SK-N-SH (cell line): ENCODE measurements around the gene SERPINB2. TPM values are rescaled to one million over a fixed set of nuclear protein-coding genes. Genes with fewer than 3 reads are reported as not detected.

Experiments used
- CTCF ChIA-PET: fragments of 300-600, 350-600 bp; formaldehyde crosslinking; extraction: SDS; loops from one replicate; lab custom pipeline; 2021; lab: Yijun Ruan, JAX
- POLR2A ChIA-PET: fragments of 350-600 bp; sonication (Branson Sonifier 250); formaldehyde crosslinking; extraction: SDS; loops from one replicate; lab custom pipeline; 2020; ENCODE audit warnings: antibody characterized with exemption, inconsistent platforms; lab: Yijun Ruan, JAX
- DNase-seq: peaks from one replicate; pipeline ENCODE4 v3.0.0; 2012
- H2AFZ ChIP-seq: fragments of 200-600 bp; sonication (generic); 2 replicates; pipeline ENCODE4 v1.8.1; 2016; ENCODE audit warnings: antibody characterized with exemption, mild to moderate bottlenecking, low read depth
- H3F3A ChIP-seq: fragments of 200-600 bp; sonication (generic); replicated peaks from 2 replicates; pipeline ENCODE3; 2016; ENCODE audit warnings: antibody characterized with exemption, mild to moderate bottlenecking; ENCODE audit not compliant: insufficient read depth
- H3K27ac ChIP-seq, 2 experiments: fragments of 200-500 bp in 1 of 2; fragments of 200-600 bp in 1 of 2; sonication (Bioruptor generic) in 1 of 2; sonication (generic), shearing (Covaris generic) in 1 of 2; 2 replicates each; pipeline versions ENCODE4 v1.5.1 to v1.6.1; 2014 to 2016; ENCODE audit warnings: low read depth in 2 of 2, inconsistent platforms in 1 of 2, low read length in 1 of 2, mild to moderate bottlenecking in 1 of 2, mixed read lengths in 1 of 2
- H3K27me3 ChIP-seq: fragments of 200-600 bp; sonication (generic), shearing (Covaris generic); 2 replicates; pipeline ENCODE4 v1.6.1; 2016; ENCODE audit warnings: mixed run types; ENCODE audit not compliant: insufficient read depth
- H3K36me3 ChIP-seq, 2 experiments: fragments of 200-500 bp in 1 of 2; fragments of 200-600 bp in 1 of 2; sonication (Bioruptor generic) in 1 of 2; sonication (generic) in 1 of 2; replicated peaks in 1 of 2; 2 replicates each; pipeline versions ENCODE3 to v1.5.1; 2014 to 2016; ENCODE audit warnings: low read length in 1 of 2, mild to moderate bottlenecking in 1 of 2; ENCODE audit not compliant: insufficient read depth in 2 of 2, control insufficient read depth in 1 of 2
- H3K4me1 ChIP-seq, 2 experiments: fragments of 200-500 bp in 1 of 2; fragments of 200-600 bp in 1 of 2; sonication (Bioruptor generic) in 1 of 2; sonication (generic), shearing (Covaris generic) in 1 of 2; 2 replicates each; pipeline versions ENCODE4 v1.5.1 to v1.6.1; 2014 to 2016; ENCODE audit warnings: low read depth in 1 of 2, low read length in 1 of 2, mixed run types in 1 of 2; ENCODE audit not compliant: insufficient read depth in 2 of 2, control insufficient read depth in 1 of 2
- H3K4me2 ChIP-seq: fragments of 200-600 bp; sonication (generic), shearing (Covaris generic); 2 replicates; pipeline ENCODE4 v1.6.1; 2017; ENCODE audit warnings: mixed run types
- H3K4me3 ChIP-seq, 2 experiments: fragments of 200-500 bp in 1 of 2; fragments of 200-600 bp in 1 of 2; sonication (Bioruptor generic) in 1 of 2; sonication (generic), shearing (Covaris generic) in 1 of 2; 2 replicates each; pipeline versions ENCODE4 v1.5.1 to v1.8.1; 2014 to 2016; ENCODE audit warnings: low read depth in 2 of 2, inconsistent platforms in 1 of 2, low read length in 1 of 2, mild to moderate bottlenecking in 1 of 2, mixed read lengths in 1 of 2, moderate library complexity in 1 of 2
- H3K79me2 ChIP-seq: fragments of 200-600 bp; sonication (generic); 2 replicates; pipeline ENCODE4 v1.8.1; 2017; ENCODE audit warnings: mild to moderate bottlenecking; ENCODE audit not compliant: insufficient read depth
- H3K9ac ChIP-seq: fragments of 200-600 bp; sonication (generic); 2 replicates; pipeline ENCODE4 v1.6.1; 2017; ENCODE audit warnings: mixed run types
- H3K9me2 ChIP-seq: fragments of 200-600 bp; sonication (generic); 2 replicates; pipeline ENCODE4 v1.6.1; 2017; ENCODE audit warnings: mixed run types
- H3K9me3 ChIP-seq: fragments of 200-600 bp; sonication (generic); 2 replicates; pipeline ENCODE4 v1.6.1; 2017; ENCODE audit warnings: mixed run types, mild to moderate bottlenecking, moderate library complexity
- H4K20me1 ChIP-seq: fragments of 200-600 bp; sonication (generic); 2 replicates; pipeline ENCODE4 v1.6.1; 2017; ENCODE audit warnings: mild to moderate bottlenecking, mixed run types; ENCODE audit not compliant: insufficient read depth
- CHD2 ChIP-seq: fragments of 150-350 bp; IDR thresholded peaks from 2 replicates; pipeline ENCODE4 v1.6.1; 2018; ENCODE audit warnings: low read length; ENCODE audit not compliant: partially characterized antibody
- EP300 ChIP-seq, 2 experiments: IDR thresholded peaks; 2 replicates each; pipeline versions ENCODE4 v1.4.0 to v1.6.1; 2012; ENCODE audit warnings: borderline replicate concordance in 1 of 2, low read depth in 1 of 2, low read length in 1 of 2
- EZH2phosphoT487 ChIP-seq: fragments of 200-600 bp; sonication (generic); IDR thresholded peaks from 2 replicates; pipeline ENCODE4 v1.6.1; 2017; ENCODE audit warnings: low read depth, mixed run types, mild to moderate bottlenecking, antibody characterized with exemption, moderate library complexity, borderline replicate concordance
- FOXJ3 ChIP-seq: sonication (generic); formaldehyde crosslinking; IDR thresholded peaks from 2 replicates; pipeline ENCODE4 v1.5.1; 2020; ENCODE audit warnings: mild to moderate bottlenecking, missing genetic modification reagents
- FOXM1 ChIP-seq: IDR thresholded peaks from 2 replicates; pipeline ENCODE4 v1.4.0; 2012; ENCODE audit warnings: low read depth, mild to moderate bottlenecking
- GABPA ChIP-seq: IDR thresholded peaks from 2 replicates; pipeline ENCODE4 v1.4.0; 2012; ENCODE audit warnings: low read depth, mild to moderate bottlenecking
- GATA2 ChIP-seq: sonication (generic); formaldehyde crosslinking; IDR thresholded peaks from 2 replicates; pipeline ENCODE4 v1.5.0; 2020; ENCODE audit warnings: mild to moderate bottlenecking, missing genetic modification reagents
- MEF2A ChIP-seq: IDR thresholded peaks from 2 replicates; pipeline ENCODE4 v1.4.0; 2012; ENCODE audit warnings: low read depth, borderline replicate concordance
- MXI1 ChIP-seq: IDR thresholded peaks from 2 replicates; pipeline ENCODE4 v1.6.1; 2012; ENCODE audit warnings: mild to moderate bottlenecking, low read depth, low read length, improper control_type of control experiment
- NRF1 ChIP-seq: IDR thresholded peaks from 2 replicates; pipeline ENCODE4 v1.6.1; 2012; ENCODE audit warnings: low read depth, mild to moderate bottlenecking, low read length
- POLR2AphosphoS5 ChIP-seq: IDR thresholded peaks from 2 replicates; pipeline ENCODE4 v1.6.1; 2012; ENCODE audit warnings: low read depth, low read length
- RCOR1 ChIP-seq: fragments of 150-350 bp; IDR thresholded peaks from 2 replicates; pipeline ENCODE4 v1.6.1; 2017; ENCODE audit warnings: antibody characterized with exemption, low read length
- RFX5 ChIP-seq: IDR thresholded peaks from 2 replicates; pipeline ENCODE4 v1.6.1; 2012; ENCODE audit warnings: mild to moderate bottlenecking, improper control_type of control experiment, low read length
- RXRA ChIP-seq: IDR thresholded peaks from 2 replicates; pipeline ENCODE4 v1.4.0; 2012; ENCODE audit warnings: low read depth, mild to moderate bottlenecking, borderline replicate concordance
- SIN3A ChIP-seq: IDR thresholded peaks from 2 replicates; pipeline ENCODE4 v1.6.1; 2012; ENCODE audit warnings: low read depth, mild to moderate bottlenecking, low read length, moderate library complexity, borderline replicate concordance
- SMC3 ChIP-seq: IDR thresholded peaks from 2 replicates; pipeline ENCODE4 v1.6.1; 2012; ENCODE audit warnings: low read depth, low read length, improper control_type of control experiment
- WGBS: methylation state at CpG from one replicate; pipeline ENCODE4 v1.1.6; 2017; ENCODE audit warnings: low lambda C conversion rate; 5-methylcytosine and 5-hydroxymethylcytosine counted together
- polyA plus RNA-seq, 3 experiments: library from polyadenylated mRNA; depleted of rRNA; stranded (reverse); fragments of >200 nt; gene quantifications; 2 replicates each; pipeline ENCODE4 v1.2.3, GENCODE V29; 2012
- TF ChIP-seq, protein P1 (sequence below): fragments of 200-600 bp; sonication (generic); IDR thresholded peaks from 2 replicates; pipeline ENCODE4 v1.6.1; 2017; ENCODE audit warnings: antibody characterized with exemption, mild to moderate bottlenecking, moderate library complexity
- TF ChIP-seq, protein P2 (sequence below): IDR thresholded peaks from 2 replicates; pipeline ENCODE4 v1.4.0; 2012; ENCODE audit warnings: low read depth, borderline replicate concordance
- TF ChIP-seq, protein P3 (sequence below): IDR thresholded peaks from 2 replicates; pipeline ENCODE4; 2012
- TF ChIP-seq, protein P4 (sequence below): IDR thresholded peaks from 2 replicates; pipeline ENCODE4 v1.4.0; 2012; ENCODE audit warnings: low read depth, borderline replicate concordance

The SERPINB2 gene
- polyA plus RNA-seq, 1 of the 3 experiments (the other 2 are of a cell fraction), result 5.9 TPM

DNA sequence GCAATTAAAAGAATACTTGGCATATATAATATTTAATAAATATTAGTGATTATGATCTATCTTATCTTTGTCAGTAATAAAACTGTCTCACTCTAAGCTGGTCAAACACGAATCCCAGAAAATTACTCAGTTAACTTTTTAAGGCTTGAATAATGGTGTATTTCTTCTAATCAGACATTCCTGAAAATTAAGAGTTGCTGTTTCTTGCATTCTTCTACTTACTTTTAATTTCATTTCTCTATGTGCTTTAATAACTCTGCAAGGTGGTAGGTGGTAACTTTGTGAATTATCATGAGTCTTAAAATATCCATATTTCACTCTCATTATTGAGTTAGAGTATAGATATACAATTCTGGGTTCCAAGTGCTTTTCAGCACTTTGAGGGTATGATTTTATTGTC, 17.2 kb downstream of the SERPINB2 start:
- Histone ChIP-seq H4K20me1 (no peaks in the 10 kb centered on the region), H3K4me2 (no peak overlapping the region), H3K27ac (no peak overlapping the region), H3K79me2 (no peaks in the 10 kb centered on the region), H3K4me1 (no peaks in the 10 kb centered on the region), H3K9ac (no peak overlapping the region), H3F3A (no peaks in the 10 kb centered on the region), H3K27me3 (peaks cover 8% of the 10 kb centered on the region; the same call in 1 of the 2 replicates), H3K9me2 (no peaks in the 10 kb centered on the region), H3K4me3 (no peak overlapping the region)
- CTCF ChIA-PET, result interaction anchor here (0.9 to 1.1 kb wide), 2 partner anchors 13 to 32 kb away, joined by 3 read pairs; no protein-coding TSS in a partner anchor
- WGBS, result 0% methylated on average over 1 of the region's 1 CpG
- TF ChIP-seq NRF1 (no peak), FOXM1 (no peak), RCOR1 (no peak), EP300 (IDR thresholded peaks at IDR 0.05; ENCODE audit: borderline replicate concordance in 1 of 2, low read depth in 1 of 2, low read length in 1 of 2) (no peak), RXRA (no peak), GABPA (no peak), GATA2 (CRISPR knock-in tag) (no peak), SIN3A (no peak), MXI1 (no peak)
- TF ChIP-seq, protein P1, sequence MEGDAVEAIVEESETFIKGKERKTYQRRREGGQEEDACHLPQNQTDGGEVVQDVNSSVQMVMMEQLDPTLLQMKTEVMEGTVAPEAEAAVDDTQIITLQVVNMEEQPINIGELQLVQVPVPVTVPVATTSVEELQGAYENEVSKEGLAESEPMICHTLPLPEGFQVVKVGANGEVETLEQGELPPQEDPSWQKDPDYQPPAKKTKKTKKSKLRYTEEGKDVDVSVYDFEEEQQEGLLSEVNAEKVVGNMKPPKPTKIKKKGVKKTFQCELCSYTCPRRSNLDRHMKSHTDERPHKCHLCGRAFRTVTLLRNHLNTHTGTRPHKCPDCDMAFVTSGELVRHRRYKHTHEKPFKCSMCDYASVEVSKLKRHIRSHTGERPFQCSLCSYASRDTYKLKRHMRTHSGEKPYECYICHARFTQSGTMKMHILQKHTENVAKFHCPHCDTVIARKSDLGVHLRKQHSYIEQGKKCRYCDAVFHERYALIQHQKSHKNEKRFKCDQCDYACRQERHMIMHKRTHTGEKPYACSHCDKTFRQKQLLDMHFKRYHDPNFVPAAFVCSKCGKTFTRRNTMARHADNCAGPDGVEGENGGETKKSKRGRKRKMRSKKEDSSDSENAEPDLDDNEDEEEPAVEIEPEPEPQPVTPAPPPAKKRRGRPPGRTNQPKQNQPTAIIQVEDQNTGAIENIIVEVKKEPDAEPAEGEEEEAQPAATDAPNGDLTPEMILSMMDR, result no peak
- TF ChIP-seq, all 33 proteins: peak for 0
- H3K9me3 ChIP-seq, result no peaks in the 10 kb centered on the region
- no peak for DNase-seq
- H2AFZ ChIP-seq, result no peak overlapping the region
- POLR2A ChIA-PET, result no interaction called here
- peaks cover 0 to 2% of the 10 kb centered on the region in 2 experiments for H3K36me3 ChIP-seq

DNA sequence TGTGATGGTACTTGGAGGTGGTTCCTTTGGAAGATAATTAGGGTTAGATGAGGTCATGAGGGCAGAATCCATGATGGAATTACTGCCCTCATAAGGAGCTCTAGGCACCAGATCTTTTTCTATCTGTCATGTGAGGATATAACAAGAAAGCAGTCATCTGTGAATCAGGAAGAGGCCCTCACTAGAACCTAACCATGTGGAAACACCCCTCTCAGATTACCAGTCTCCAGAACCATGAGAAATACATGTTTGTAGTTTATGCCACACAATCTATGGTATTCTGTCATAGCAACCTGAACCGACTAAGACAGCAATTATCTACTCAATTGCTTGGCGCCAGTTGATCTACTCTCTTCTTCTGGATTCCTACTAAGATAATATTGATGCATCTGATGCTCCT, 17.9 kb downstream of the SERPINB2 start:
- 56% methylated on average over 2 of the region's 2 CpGs for WGBS
- no peaks in the 10 kb centered on the region for H4K20me1 ChIP-seq
- no peak overlapping the region for H3K4me3 ChIP-seq
- H3K27ac ChIP-seq, result no peak overlapping the region
- H3K9me3 ChIP-seq, result no peaks in the 10 kb centered on the region
- POLR2A ChIA-PET, result no interaction called here
- H3K36me3 ChIP-seq, result peaks cover 0 to 2% of the 10 kb centered on the region in 2 experiments
- no peak overlapping the region for H3K9ac ChIP-seq
- peaks cover 8% of the 10 kb centered on the region; the same call in 1 of the 2 replicates for H3K27me3 ChIP-seq
- no peaks in the 10 kb centered on the region for H3F3A ChIP-seq
- H3K9me2 ChIP-seq, result no peaks in the 10 kb centered on the region
- no peak overlapping the region for H2AFZ ChIP-seq
- H3K79me2 ChIP-seq, result no peaks in the 10 kb centered on the region
- CTCF ChIA-PET, result interaction anchor here (0.6 to 0.9 kb wide), 2 partner anchors 14 to 89 kb away, joined by 3 to 4 read pairs; no protein-coding TSS in a partner anchor
- no peak overlapping the region for H3K4me2 ChIP-seq
- H3K4me1 ChIP-seq, result no peaks in the 10 kb centered on the region
- no peak for DNase-seq
- no peak for TF ChIP-seq MEF2A
- no peak for TF ChIP-seq SMC3
- TF ChIP-seq, protein P1, result no peak
- no peak for TF ChIP-seq RFX5
- TF ChIP-seq NRF1, result no peak
- no peak for TF ChIP-seq CHD2
- TF ChIP-seq EZH2phosphoT487, result no peak
- TF ChIP-seq, protein P2, sequence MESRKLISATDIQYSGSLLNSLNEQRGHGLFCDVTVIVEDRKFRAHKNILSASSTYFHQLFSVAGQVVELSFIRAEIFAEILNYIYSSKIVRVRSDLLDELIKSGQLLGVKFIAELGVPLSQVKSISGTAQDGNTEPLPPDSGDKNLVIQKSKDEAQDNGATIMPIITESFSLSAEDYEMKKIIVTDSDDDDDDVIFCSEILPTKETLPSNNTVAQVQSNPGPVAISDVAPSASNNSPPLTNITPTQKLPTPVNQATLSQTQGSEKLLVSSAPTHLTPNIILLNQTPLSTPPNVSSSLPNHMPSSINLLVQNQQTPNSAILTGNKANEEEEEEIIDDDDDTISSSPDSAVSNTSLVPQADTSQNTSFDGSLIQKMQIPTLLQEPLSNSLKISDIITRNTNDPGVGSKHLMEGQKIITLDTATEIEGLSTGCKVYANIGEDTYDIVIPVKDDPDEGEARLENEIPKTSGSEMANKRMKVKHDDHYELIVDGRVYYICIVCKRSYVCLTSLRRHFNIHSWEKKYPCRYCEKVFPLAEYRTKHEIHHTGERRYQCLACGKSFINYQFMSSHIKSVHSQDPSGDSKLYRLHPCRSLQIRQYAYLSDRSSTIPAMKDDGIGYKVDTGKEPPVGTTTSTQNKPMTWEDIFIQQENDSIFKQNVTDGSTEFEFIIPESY, result no peak
- TF ChIP-seq RXRA, result no peak
- TF ChIP-seq, protein P3, sequence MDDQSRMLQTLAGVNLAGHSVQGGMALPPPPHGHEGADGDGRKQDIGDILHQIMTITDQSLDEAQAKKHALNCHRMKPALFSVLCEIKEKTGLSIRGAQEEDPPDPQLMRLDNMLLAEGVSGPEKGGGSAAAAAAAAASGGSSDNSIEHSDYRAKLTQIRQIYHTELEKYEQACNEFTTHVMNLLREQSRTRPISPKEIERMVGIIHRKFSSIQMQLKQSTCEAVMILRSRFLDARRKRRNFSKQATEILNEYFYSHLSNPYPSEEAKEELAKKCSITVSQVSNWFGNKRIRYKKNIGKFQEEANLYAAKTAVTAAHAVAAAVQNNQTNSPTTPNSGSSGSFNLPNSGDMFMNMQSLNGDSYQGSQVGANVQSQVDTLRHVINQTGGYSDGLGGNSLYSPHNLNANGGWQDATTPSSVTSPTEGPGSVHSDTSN, result no peak
- no peak for TF ChIP-seq POLR2AphosphoS5
- TF ChIP-seq, protein P4, sequence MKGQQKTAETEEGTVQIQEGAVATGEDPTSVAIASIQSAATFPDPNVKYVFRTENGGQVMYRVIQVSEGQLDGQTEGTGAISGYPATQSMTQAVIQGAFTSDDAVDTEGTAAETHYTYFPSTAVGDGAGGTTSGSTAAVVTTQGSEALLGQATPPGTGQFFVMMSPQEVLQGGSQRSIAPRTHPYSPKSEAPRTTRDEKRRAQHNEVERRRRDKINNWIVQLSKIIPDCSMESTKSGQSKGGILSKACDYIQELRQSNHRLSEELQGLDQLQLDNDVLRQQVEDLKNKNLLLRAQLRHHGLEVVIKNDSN, result no peak
- TF ChIP-seq SIN3A, result no peak
- TF ChIP-seq FOXJ3, result no peak
